HG03196 (cell line): ENCODE results near the gene KIF3B.
"Not testable (repeated sequence)": the region's sequence is repeated elsewhere in the genome, so short reads cannot be mapped to it uniquely, and the experiment has no call there.

ENCODE experiments used
- ATAC-seq: cut with Tn5 transposase; IDR thresholded peaks from one replicate; pipeline ENCODE4 v1.9.1; 2021; ENCODE audit not compliant: unreplicated experiment

The KIF3B gene

GRCh38 chr20:32327087-32327681 lies 49.7 kb downstream of the KIF3B start:
- no peak for ATAC-seq

GRCh38 chr20:32329817-32330554 lies 52.5 kb downstream of the KIF3B start:
- ATAC-seq, result no peak

GRCh38 chr20:32330555-32330897 lies 53.1 kb downstream of the KIF3B start:
- no peak for ATAC-seq

- peak; percentile 5 for ATAC-seq
These were observed 55.2 kb downstream of the KIF3B start for GRCh38 chr20:32332614-32333013.

GRCh38 chr20:32333181-32333987 lies 55.9 kb downstream of the KIF3B start:
- peak; percentile 63 for ATAC-seq

- no peak for ATAC-seq
These were observed 56.8 kb downstream of the KIF3B start for GRCh38 chr20:32333988-32334885.

- ATAC-seq, result no peak
These were observed 59.5 kb downstream of the KIF3B start for GRCh38 chr20:32336918-32337347.

- ATAC-seq, result no peak
These were observed 60.6 kb downstream of the KIF3B start for GRCh38 chr20:32337937-32338661.

- ATAC-seq, result no peak
These were observed 61.2 kb downstream of the KIF3B start for GRCh38 chr20:32338665-32339064.

GRCh38 chr20:32339116-32339515 lies 61.7 kb downstream of the KIF3B start:
- no peak for ATAC-seq

- ATAC-seq, result not testable (repeated sequence)
These were observed 63.6 kb downstream of the KIF3B start for GRCh38 chr20:32341053-32341452.

- no peak for ATAC-seq
These were observed 66.0 kb downstream of the KIF3B start for GRCh38 chr20:32343439-32343838.

- no peak for ATAC-seq
These were observed 67.5 kb downstream of the KIF3B start for GRCh38 chr20:32344835-32345506.

GRCh38 chr20:32348207-32348606 lies 70.8 kb downstream of the KIF3B start:
- ATAC-seq, result no peak

- no peak for ATAC-seq
These were observed 73.0 kb downstream of the KIF3B start for GRCh38 chr20:32350421-32350820.

- no peak for ATAC-seq
These were observed 74.8 kb downstream of the KIF3B start for GRCh38 chr20:32352121-32352720.

- ATAC-seq, result no peak
These were observed 76.5 kb downstream of the KIF3B start for GRCh38 chr20:32353848-32354496.

- no peak for ATAC-seq
These were observed 77.4 kb downstream of the KIF3B start for GRCh38 chr20:32354592-32355416.
